Activated T-cell treated with anti-CD3 and anti-CD28 coated beads, Interleukin-2, amount 50 U/mL, for 24 hours (primary cell): Measurements from ENCODE around the gene TBCCD1.

Source experiments
- DNase-seq: peaks from one replicate; pipeline ENCODE4 v3.0.0-alpha.2; 2020
- H3K27ac Mint-ChIP-seq: 2 replicates; pipeline ENCODE4 v1.8.0; 2020; ENCODE audit warnings: mild to moderate bottlenecking, mixed read lengths
- H3K27me3 Mint-ChIP-seq: 2 replicates; pipeline ENCODE4 v1.8.0; 2020; ENCODE audit warnings: mixed read lengths
- H3K36me3 Mint-ChIP-seq: 2 replicates; pipeline ENCODE4 v1.8.0; 2020; ENCODE audit warnings: low read depth, mixed read lengths
- H3K4me1 Mint-ChIP-seq: 2 replicates; pipeline ENCODE4 v1.8.0; 2020; ENCODE audit warnings: low read depth, mixed read lengths
- H3K4me3 Mint-ChIP-seq: 2 replicates; pipeline ENCODE4 v1.8.0; 2020; ENCODE audit warnings: mild to moderate bottlenecking, moderate library complexity, mixed read lengths
- H3K9me3 Mint-ChIP-seq: 2 replicates; pipeline ENCODE4 v1.8.0; 2020; ENCODE audit warnings: mixed read lengths

TBCCD1 gene, protein sequence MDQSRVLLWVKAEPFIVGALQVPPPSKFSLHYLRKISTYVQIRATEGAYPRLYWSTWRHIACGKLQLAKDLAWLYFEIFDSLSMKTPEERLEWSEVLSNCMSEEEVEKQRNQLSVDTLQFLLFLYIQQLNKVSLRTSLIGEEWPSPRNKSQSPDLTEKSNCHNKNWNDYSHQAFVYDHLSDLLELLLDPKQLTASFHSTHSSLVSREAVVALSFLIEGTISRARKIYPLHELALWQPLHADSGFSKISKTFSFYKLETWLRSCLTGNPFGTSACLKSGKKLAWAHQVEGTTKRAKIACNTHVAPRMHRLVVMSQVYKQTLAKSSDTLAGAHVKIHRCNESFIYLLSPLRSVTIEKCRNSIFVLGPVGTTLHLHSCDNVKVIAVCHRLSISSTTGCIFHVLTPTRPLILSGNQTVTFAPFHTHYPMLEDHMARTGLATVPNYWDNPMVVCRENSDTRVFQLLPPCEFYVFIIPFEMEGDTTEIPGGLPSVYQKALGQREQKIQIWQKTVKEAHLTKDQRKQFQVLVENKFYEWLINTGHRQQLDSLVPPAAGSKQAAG

DNA sequence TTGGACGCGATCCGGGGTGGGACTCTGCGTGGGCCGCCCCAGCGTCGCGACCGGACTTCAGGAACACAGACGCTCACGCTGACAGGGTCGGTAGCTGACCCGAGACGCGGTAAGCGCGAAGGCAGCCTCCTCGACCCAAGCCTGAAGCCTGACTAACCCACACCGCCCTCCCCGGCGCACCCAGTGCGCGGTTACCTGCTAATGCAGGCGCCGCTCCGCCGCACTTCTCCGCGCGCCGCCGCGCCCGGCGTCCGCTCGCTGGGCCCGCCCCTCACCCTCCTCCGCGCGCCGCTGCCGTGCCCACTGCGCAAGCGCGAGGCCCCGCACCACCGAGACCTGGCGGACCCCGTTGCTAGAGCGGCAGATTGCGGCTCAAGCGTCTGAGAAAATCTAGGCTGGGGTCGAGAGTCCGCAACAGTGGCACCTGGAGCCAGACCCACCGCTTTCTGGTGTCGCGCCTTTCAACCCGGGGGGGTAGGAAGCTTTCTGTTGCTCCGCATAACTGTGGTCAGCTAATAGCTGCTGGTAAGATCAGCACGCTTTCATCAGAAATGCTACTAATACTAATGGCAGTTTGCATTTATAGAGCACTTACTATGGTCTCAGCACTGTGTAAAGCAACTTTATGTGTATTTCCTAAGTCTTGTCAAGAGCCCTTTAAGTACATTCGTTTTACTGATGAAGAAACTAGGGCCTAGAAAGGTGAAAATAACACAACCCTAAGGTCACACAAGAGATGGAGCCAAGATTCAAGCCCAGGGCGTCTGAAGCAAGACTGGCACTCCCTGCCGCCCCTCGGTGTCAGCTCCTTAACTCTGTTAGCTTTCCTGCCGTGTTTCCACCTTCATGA, at the start of gene TBCCD1:
TSS of gene TBCCD1 (minus strand) at position 268 of the 850 bp plus-strand sequence. CDS start 3,010 bp downstream, outside the sequence.
- H3K4me3 Mint-ChIP-seq, result peak within 1 kb of the TSS; percentile 93
- H3K4me1 Mint-ChIP-seq, result peaks cover 59% of the 10 kb centered on the region
- H3K27ac Mint-ChIP-seq, result peak within 1 kb of the TSS; percentile 94
- H3K9me3 Mint-ChIP-seq, result no peaks in the 10 kb centered on the region
- no peaks in the 10 kb centered on the region for H3K27me3 Mint-ChIP-seq
- DNase-seq, result peak; percentile 100
- peaks cover 60% of the 10 kb centered on the region for H3K36me3 Mint-ChIP-seq

DNA sequence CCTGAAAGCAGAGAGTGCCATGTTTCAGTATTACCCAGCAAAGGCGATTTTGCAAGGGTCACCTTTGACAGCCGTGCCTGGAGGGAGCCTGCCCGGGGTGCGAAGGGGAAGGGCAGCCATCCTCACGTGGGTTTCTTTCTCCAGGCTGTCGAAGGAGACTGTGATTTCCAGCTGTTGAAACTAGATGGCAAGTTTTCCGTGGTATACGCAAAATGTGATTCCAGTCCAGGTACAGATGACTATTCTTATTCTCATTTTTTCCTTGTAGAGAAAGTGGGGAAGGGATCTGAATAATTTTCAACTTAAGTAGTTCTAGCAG, 49.1 kb upstream of the TBCCD1 start:
- Mint-ChIP-seq H3K4me3 (no peak overlapping the region), H3K27me3 (peaks cover 38% of the 10 kb centered on the region), H3K27ac (no peak overlapping the region), H3K9me3 (no peaks in the 10 kb centered on the region), H3K4me1 (peaks cover 23% of the 10 kb centered on the region), H3K36me3 (no peaks in the 10 kb centered on the region)
- no peak for DNase-seq

- peaks cover 31% of the 10 kb centered on the region for H3K27me3 Mint-ChIP-seq
- H3K36me3 Mint-ChIP-seq, result no peaks in the 10 kb centered on the region
Observed at GRCh38 chr3:186614597-186615483, 47.7 kb upstream of the TBCCD1 start.

GRCh38 chr3:186614266-186614596, 47.1 kb upstream of the TBCCD1 start:
- Mint-ChIP-seq H3K27ac (no peak overlapping the region), H3K36me3 (no peaks in the 10 kb centered on the region), H3K9me3 (no peaks in the 10 kb centered on the region), H3K4me1 (peaks cover 23% of the 10 kb centered on the region), H3K27me3 (peaks cover 31% of the 10 kb centered on the region), H3K4me3 (peak overlapping the region; percentile 39)
- DNase-seq, result no peak

More at GRCh38 chr3:186614597-186615483, 47.7 kb upstream of the TBCCD1 start:
- peak overlapping the region; percentile 39 for H3K4me3 Mint-ChIP-seq
- H3K9me3 Mint-ChIP-seq, result no peaks in the 10 kb centered on the region
- H3K27ac Mint-ChIP-seq, result no peak overlapping the region
- H3K4me1 Mint-ChIP-seq, result peaks cover 23% of the 10 kb centered on the region
- peak; percentile 82 for DNase-seq

GRCh38 chr3:186613637-186614265, 46.6 kb upstream of the TBCCD1 start:
- Mint-ChIP-seq H3K36me3 (no peaks in the 10 kb centered on the region), H3K4me1 (peaks cover 23% of the 10 kb centered on the region), H3K27me3 (peaks cover 30% of the 10 kb centered on the region), H3K9me3 (no peaks in the 10 kb centered on the region), H3K4me3 (no peak overlapping the region), H3K27ac (no peak overlapping the region)
- DNase-seq, result no peak

- H3K9me3 Mint-ChIP-seq, result no peaks in the 10 kb centered on the region
- H3K27ac Mint-ChIP-seq, result no peak within 1 kb of the TSS
- DNase-seq, result no peak
- H3K36me3 Mint-ChIP-seq, result no peaks in the 10 kb centered on the region
- peaks cover 23% of the 10 kb centered on the region for H3K27me3 Mint-ChIP-seq
- H3K4me1 Mint-ChIP-seq, result peaks cover 23% of the 10 kb centered on the region
- no peak within 1 kb of the TSS for H3K4me3 Mint-ChIP-seq
Observed at GRCh38 chr3:186612721-186613636, 45.8 kb upstream of the TBCCD1 start, which contains the start of gene AHSG. TSS of gene AHSG (plus strand) at chr3:186613060. CDS start at chr3:186613142, 82 bp downstream.

GRCh38 chr3:186612065-186612464, 44.9 kb upstream of the TBCCD1 start:
- no peak for DNase-seq
- no peaks in the 10 kb centered on the region for H3K9me3 Mint-ChIP-seq
- H3K27me3 Mint-ChIP-seq, result peaks cover 13% of the 10 kb centered on the region
- H3K27ac Mint-ChIP-seq, result no peak overlapping the region
- H3K4me3 Mint-ChIP-seq, result no peak overlapping the region
- peaks cover 18% of the 10 kb centered on the region for H3K4me1 Mint-ChIP-seq
- no peaks in the 10 kb centered on the region for H3K36me3 Mint-ChIP-seq

DNA sequence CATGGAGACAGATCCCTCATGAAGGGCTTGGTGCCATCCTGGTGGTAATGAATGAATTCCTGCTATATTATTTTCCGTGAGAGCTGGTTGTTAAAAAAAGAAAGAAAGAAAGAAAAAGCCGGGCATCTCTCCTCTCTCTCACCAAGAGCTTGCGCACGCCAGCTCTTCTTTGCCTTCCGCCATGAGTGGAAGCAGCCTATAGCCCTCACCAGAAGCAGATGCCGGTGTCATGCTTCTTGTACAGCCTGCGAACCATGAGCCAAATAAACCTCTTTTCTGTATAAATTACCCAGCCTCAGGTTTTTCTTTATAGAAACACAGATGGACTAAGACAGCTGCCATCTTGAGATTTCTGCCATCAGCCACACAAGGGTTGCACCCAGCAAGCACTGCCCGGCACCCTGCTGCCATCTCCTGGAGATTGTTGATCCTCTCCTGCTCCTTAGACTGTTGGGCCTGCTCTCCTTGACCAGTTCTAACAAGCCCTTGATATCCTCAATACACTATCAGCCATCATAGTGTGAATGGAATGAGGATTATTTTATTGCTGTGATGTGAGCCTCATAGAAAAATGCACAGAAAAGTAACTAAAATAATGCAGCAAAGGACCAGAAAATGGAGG, 42.2 kb upstream of the TBCCD1 start:
- H3K4me1 Mint-ChIP-seq, result peaks cover 1% of the 10 kb centered on the region
- DNase-seq, result no peak
- H3K27ac Mint-ChIP-seq, result no peak overlapping the region
- H3K9me3 Mint-ChIP-seq, result no peaks in the 10 kb centered on the region
- no peak overlapping the region for H3K4me3 Mint-ChIP-seq
- H3K36me3 Mint-ChIP-seq, result no peaks in the 10 kb centered on the region
- H3K27me3 Mint-ChIP-seq, result peaks cover 6% of the 10 kb centered on the region

GRCh38 chr3:186608624-186609215, 41.6 kb upstream of the TBCCD1 start:
- Mint-ChIP-seq H3K27me3 (peaks cover 5% of the 10 kb centered on the region), H3K4me1 (no peaks in the 10 kb centered on the region), H3K36me3 (no peaks in the 10 kb centered on the region), H3K27ac (no peak overlapping the region), H3K9me3 (no peaks in the 10 kb centered on the region), H3K4me3 (no peak overlapping the region)
- no peak for DNase-seq

DNA sequence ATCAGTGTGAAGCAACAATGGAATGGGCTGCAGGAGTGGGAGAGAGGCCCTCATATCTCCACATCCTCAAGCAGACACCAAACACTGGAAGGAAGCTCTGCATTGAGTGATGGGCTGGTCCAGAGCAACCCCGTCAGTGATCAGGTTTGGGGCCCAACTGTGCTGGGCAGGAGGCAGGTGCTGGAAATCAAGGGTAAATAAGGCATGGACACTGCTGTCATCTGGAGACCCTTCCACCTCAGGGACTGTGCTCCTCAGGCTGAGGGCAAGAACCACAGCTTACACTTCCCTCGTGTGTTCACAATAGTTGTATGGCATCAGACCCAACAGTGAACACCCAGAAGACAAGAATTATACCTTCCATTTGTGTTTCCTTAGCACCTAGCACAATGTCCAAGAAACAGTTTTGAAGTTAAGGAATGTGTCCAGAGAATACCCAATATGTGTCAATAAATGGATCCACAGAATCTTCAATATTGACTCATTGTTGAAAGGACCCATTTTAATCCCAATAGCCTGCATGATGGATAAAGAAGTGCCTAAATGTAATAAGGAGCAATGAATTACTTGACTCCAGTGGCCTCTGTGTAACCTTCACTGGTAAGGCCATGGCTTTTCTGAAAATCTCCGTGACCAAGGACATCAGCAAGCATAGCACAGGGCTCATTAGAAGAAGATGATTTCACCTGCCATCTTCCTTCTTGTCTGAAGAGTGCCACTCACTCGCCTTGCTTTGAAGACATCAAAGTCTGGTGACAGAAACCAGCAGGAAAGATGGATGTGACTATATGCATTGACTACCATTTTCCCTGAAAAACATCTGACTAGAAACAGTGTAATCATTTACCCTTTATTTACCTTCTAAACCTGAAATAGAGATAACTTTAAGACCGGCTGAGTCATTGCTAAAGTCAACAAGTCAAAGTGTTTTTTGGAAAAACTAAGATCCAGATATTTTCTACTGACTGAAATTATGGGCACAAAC, 38.7 kb upstream of the TBCCD1 start:
- no peaks in the 10 kb centered on the region for H3K36me3 Mint-ChIP-seq
- no peak overlapping the region for H3K27ac Mint-ChIP-seq
- no peaks in the 10 kb centered on the region for H3K27me3 Mint-ChIP-seq
- DNase-seq, result no peak
- H3K4me3 Mint-ChIP-seq, result no peak overlapping the region
- no peaks in the 10 kb centered on the region for H3K9me3 Mint-ChIP-seq
- no peaks in the 10 kb centered on the region for H3K4me1 Mint-ChIP-seq

- H3K27ac Mint-ChIP-seq, result no peak overlapping the region
- no peaks in the 10 kb centered on the region for H3K36me3 Mint-ChIP-seq
- no peak for DNase-seq
- no peaks in the 10 kb centered on the region for H3K27me3 Mint-ChIP-seq
- H3K9me3 Mint-ChIP-seq, result no peaks in the 10 kb centered on the region
- no peak overlapping the region for H3K4me3 Mint-ChIP-seq
- H3K4me1 Mint-ChIP-seq, result no peaks in the 10 kb centered on the region
Observed at GRCh38 chr3:186605078-186605477, 37.9 kb upstream of the TBCCD1 start.
